Esophagus muscularis mucosa (tissue), 4 donors: ENCODE results near the gene AFAP1L1.

Experiments
- CTCF ChIP-seq, 3 experiments: fragments of 200-600 bp in 2 of 3; fragments of 450-650 bp in 1 of 3; sonication (generic) in 2 of 3; IDR thresholded peaks; one replicate each; pipeline ENCODE4 v1.5.1; 2017 to 2019; ENCODE audit warnings: antibody characterized with exemption in 3 of 3, mild to moderate bottlenecking in 2 of 3, moderate library complexity in 1 of 3
- EP300 ChIP-seq: sonication (generic); formaldehyde crosslinking; IDR thresholded peaks from one replicate; pipeline ENCODE4 v1.6.1; 2017; ENCODE audit warnings: antibody characterized with exemption
- POLR2A ChIP-seq: fragments of 450-650 bp; IDR thresholded peaks from one replicate; pipeline ENCODE4 v1.6.1; 2017; ENCODE audit warnings: antibody characterized with exemption, moderate library complexity, mild to moderate bottlenecking, low read depth

GRCh38 chr5:149265597-149265996, 6.1 kb upstream of the AFAP1L1 start:
- TF ChIP-seq CTCF (IDR thresholded peaks at IDR 0.05) (peak; percentile 37 to 47 (median 38)), POLR2A (no peak), EP300 (no peak)
